GM12874 (cell line): ENCODE results near the gene IMPACT.

Source experiments
- TF ChIP-seq, protein P1 (sequence below): IDR thresholded peaks from 2 replicates; pipeline ENCODE4 v1.5.1; 2011; ENCODE audit warnings: low read depth, mild to moderate bottlenecking, control low read depth, low read length, moderate library complexity; ENCODE audit not compliant: insufficient read depth

The IMPACT gene

DNA sequence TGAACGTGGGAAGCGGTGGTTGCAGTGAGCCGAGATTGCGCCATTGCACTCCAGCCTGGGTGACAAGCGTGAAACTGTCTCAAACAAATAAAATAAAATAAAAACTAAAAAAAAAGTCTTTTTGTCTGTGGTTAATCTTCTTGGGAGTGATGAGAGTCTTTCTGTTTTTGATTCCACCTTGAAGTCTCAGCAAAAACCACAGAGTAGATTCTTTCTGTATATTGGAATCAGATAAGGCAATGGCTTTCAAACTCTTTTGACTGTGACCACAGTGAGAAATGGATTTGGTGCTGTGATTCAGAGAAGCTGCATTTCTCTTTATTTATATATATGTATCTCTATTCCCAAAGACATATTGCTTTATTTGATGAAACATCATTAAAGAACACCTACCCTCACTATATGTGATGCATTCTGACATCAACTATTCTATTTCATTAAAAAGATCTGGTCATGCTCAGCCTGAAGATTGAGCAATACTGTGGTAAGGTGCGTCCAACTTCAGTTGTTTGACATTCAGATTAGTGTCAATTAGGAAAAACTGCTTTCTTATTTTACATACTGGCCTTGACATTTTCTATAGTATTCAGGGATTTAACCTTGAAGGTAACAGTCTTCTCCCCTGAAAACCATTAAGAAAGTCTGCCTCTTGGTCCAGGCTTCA lies 49.6 kb downstream of the IMPACT start:
- TF ChIP-seq, protein P1, sequence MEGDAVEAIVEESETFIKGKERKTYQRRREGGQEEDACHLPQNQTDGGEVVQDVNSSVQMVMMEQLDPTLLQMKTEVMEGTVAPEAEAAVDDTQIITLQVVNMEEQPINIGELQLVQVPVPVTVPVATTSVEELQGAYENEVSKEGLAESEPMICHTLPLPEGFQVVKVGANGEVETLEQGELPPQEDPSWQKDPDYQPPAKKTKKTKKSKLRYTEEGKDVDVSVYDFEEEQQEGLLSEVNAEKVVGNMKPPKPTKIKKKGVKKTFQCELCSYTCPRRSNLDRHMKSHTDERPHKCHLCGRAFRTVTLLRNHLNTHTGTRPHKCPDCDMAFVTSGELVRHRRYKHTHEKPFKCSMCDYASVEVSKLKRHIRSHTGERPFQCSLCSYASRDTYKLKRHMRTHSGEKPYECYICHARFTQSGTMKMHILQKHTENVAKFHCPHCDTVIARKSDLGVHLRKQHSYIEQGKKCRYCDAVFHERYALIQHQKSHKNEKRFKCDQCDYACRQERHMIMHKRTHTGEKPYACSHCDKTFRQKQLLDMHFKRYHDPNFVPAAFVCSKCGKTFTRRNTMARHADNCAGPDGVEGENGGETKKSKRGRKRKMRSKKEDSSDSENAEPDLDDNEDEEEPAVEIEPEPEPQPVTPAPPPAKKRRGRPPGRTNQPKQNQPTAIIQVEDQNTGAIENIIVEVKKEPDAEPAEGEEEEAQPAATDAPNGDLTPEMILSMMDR, result no peak

DNA sequence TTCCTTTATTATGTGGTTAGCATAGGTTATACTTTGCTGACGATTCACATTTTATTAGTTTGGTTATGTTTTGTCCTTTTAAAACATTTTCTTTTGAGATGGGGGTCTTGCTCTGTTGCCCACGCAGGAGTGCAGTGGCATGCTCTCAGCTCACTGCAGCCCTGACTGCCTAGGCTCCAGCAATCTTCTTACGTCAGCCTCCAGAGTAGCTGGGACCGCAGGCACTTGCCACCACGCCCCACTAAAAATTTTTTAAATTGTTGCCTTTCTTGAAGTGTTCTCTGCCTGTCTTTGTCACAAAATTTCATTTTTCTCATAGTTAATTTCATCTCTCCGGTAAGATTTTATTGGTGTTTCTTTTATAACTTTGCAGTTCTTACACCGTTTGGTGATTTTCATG lies 52.9 kb downstream of the IMPACT start:
- TF ChIP-seq, protein P1, result no peak

DNA sequence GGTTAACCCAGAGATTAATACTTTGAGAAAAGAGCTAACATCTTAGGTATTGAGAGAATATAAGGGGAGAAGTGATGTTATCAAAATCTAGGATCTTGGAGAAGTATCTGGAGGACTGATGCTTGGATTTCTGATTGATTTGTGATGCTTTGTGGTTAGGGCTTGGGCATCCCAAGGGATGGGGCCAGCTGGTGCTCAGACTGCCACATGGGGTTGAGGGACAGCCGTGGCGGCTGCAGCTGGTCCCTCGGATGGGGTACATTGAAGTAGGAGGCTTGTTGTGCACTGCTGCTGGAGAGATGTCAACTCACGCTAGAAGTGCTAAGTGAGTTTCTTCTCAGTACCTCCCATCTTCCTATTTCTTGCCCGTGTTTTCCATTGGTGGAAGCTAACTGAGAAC lies 56.4 kb downstream of the IMPACT start:
- TF ChIP-seq, protein P1, result no peak

DNA sequence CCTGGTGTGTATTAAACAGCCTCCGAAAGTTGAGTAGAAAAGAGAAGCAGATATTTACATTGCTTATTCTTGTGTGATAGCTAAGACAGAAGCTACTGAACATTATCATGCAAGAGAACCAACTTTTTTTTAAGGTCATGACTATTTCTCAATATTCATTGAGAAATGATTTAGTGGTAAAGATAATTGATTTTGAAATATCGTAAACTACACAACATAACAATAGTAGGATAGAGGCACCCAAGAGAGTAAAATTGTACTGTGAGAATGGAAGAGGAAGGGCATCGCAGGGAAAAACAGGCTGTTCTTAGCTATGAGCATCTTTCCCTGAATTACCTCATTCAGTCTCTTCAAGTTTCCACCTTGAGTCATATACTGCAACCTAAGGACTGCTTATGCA lies 59.2 kb downstream of the IMPACT start:
- TF ChIP-seq, protein P1, result no peak

DNA sequence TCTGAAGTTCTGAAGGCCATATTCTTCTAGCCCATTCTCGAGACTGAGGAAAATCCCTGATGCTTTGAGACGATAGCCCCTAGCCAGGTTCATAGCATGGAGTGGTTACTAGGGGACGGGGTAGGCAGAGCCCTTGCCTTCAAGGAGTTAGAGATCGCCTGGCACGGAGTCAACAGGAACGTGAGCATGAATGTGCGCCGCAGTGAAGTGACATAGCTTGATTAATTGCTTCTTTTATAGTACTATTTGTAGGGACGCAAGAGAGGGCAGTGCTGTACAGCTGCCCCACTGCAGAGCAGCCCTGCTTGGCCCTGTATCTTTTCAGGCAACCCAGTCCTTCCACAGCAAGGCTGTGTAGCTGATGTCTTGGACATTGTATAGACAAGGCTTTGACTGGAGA lies 60.2 kb downstream of the IMPACT start:
- TF ChIP-seq, protein P1, result no peak

DNA sequence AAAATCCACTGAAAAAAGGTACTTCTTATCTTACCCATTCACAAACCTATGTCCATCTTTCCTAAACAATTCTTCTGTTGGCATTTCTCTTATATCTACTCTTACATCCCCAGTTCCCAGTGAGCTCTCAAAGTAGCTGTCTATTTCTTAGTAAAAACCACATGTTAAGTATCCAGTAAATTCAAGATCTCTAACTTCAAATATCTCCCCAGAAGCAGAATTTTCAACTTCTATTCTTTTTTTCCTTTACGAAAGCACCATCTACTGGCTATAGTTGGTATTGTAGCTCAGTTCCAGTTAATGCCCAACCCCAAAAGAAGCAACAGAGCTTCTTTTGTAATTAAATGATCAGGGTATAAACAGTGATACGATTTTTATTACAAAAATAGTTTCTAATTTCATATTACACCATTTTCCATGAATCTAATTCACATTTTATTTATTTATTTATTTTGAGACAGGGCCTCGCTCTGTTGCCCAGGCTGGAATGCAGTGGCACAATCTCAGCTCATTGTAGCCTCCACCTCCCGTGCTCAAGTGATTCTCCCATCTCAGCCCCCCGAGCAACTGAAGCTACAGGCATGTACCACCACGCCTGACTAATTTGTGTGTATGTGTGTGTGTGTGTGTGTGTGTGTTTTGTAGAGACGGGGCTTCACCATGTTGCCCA lies 62.5 kb downstream of the IMPACT start:
- TF ChIP-seq, protein P1, result peak; percentile 53; the same call in 1 of the 2 replicates

DNA sequence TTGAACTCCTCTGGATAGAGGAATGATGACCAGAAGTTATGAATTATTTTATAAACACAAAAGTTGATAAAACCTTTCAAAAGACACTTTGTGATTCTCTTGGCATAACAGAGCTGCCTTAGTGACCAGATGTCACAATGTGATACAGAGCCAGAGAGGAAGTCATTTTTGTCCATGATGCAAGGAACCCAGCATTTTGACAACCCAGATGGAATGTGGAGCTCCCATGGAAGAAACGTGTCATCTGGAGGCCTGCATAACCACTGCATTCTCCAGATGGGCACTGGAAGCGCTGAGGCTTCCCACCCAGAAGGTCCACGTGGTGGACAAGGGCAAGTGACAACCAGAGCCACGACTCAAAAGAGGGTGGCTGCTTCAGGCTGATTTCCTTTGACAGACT lies 64.1 kb downstream of the IMPACT start:
- TF ChIP-seq, protein P1, result no peak
